ENCODE results near the gene HDAC4.

Gene HDAC4

DNA sequence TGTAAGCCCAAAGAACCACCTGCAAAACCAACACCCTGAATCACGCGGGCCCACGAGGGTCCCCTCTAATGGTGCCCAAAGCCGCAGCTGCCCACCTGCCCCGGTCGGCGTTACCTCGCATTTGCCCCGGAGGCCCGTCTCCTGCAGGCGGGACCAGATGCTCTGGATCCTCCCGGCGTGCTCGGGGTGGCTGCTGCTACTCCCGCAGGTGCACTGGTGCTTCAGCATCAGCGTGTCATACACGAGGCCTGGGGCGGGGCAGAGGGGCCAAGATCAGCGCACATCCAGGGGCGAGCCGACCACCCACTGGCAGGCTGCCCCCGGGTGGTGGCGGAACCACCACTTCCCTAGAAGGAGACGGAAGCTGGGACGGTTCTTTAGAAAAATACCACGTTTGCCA is 292.9 kb downstream of the HDAC4 start:
- no peaks in the 10 kb centered on the region for H3K27me3 ChIP-seq (ENCODE audit: insufficient read depth, poor library complexity, severe bottlenecking)
- TF ChIP-seq SPI1 (IDR thresholded peaks at IDR 0.05; ENCODE audit: borderline replicate concordance, low read depth) (no peak), POLR2AphosphoS5 (IDR thresholded peaks at IDR 0.05; ENCODE audit: low read depth) (no peak), GABPA (IDR thresholded peaks at IDR 0.05; ENCODE audit: low read depth) (no peak)
- TF ChIP-seq, protein P1, sequence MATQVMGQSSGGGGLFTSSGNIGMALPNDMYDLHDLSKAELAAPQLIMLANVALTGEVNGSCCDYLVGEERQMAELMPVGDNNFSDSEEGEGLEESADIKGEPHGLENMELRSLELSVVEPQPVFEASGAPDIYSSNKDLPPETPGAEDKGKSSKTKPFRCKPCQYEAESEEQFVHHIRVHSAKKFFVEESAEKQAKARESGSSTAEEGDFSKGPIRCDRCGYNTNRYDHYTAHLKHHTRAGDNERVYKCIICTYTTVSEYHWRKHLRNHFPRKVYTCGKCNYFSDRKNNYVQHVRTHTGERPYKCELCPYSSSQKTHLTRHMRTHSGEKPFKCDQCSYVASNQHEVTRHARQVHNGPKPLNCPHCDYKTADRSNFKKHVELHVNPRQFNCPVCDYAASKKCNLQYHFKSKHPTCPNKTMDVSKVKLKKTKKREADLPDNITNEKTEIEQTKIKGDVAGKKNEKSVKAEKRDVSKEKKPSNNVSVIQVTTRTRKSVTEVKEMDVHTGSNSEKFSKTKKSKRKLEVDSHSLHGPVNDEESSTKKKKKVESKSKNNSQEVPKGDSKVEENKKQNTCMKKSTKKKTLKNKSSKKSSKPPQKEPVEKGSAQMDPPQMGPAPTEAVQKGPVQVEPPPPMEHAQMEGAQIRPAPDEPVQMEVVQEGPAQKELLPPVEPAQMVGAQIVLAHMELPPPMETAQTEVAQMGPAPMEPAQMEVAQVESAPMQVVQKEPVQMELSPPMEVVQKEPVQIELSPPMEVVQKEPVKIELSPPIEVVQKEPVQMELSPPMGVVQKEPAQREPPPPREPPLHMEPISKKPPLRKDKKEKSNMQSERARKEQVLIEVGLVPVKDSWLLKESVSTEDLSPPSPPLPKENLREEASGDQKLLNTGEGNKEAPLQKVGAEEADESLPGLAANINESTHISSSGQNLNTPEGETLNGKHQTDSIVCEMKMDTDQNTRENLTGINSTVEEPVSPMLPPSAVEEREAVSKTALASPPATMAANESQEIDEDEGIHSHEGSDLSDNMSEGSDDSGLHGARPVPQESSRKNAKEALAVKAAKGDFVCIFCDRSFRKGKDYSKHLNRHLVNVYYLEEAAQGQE (IDR thresholded peaks at IDR 0.05; ENCODE audit: insufficient replicate concordance, low read depth) = no peak
- TF ChIP-seq, protein P2, sequence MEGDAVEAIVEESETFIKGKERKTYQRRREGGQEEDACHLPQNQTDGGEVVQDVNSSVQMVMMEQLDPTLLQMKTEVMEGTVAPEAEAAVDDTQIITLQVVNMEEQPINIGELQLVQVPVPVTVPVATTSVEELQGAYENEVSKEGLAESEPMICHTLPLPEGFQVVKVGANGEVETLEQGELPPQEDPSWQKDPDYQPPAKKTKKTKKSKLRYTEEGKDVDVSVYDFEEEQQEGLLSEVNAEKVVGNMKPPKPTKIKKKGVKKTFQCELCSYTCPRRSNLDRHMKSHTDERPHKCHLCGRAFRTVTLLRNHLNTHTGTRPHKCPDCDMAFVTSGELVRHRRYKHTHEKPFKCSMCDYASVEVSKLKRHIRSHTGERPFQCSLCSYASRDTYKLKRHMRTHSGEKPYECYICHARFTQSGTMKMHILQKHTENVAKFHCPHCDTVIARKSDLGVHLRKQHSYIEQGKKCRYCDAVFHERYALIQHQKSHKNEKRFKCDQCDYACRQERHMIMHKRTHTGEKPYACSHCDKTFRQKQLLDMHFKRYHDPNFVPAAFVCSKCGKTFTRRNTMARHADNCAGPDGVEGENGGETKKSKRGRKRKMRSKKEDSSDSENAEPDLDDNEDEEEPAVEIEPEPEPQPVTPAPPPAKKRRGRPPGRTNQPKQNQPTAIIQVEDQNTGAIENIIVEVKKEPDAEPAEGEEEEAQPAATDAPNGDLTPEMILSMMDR (IDR thresholded peaks at IDR 0.05; ENCODE audit: insufficient read depth, low read length) = no peak
- no peak for DNase-seq (ENCODE audit: low read depth in 1 of 2, low spot score in 1 of 2)
- no peak overlapping the region for H3K4me3 ChIP-seq (replicated peaks; ENCODE audit: insufficient read depth, low read length)
- H3K27ac ChIP-seq (replicated peaks) = no peak overlapping the region

DNA sequence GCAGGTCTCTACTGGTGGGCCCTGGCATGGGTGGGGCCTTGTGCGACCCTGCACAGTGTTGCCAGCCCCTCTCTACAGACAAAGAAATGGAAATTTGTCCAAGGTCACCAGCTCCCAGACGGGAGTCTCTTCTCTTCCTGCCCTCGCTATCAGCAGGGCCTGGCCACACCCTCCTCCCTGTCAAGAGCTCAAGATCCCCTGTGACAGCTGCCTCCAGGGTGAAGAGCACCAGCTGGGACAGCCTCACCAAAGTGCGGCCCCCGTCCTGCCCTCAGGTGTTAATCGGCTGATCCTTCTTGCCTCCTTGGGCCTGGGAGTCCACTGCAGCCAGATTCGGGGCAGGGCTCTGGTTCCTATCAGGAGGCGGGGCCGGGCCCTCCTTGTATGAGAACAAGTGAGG is 293.9 kb downstream of the HDAC4 start:
- H3K4me3 ChIP-seq (replicated peaks; ENCODE audit: insufficient read depth, low read length) = no peak overlapping the region
- no peak for DNase-seq (ENCODE audit: low read depth in 1 of 2, low spot score in 1 of 2)
- no peak for TF ChIP-seq SPI1 (IDR thresholded peaks at IDR 0.05; ENCODE audit: borderline replicate concordance, low read depth)
- no peak overlapping the region for H3K27ac ChIP-seq (replicated peaks)
- H3K27me3 ChIP-seq (ENCODE audit: insufficient read depth, poor library complexity, severe bottlenecking) = no peaks in the 10 kb centered on the region

DNA sequence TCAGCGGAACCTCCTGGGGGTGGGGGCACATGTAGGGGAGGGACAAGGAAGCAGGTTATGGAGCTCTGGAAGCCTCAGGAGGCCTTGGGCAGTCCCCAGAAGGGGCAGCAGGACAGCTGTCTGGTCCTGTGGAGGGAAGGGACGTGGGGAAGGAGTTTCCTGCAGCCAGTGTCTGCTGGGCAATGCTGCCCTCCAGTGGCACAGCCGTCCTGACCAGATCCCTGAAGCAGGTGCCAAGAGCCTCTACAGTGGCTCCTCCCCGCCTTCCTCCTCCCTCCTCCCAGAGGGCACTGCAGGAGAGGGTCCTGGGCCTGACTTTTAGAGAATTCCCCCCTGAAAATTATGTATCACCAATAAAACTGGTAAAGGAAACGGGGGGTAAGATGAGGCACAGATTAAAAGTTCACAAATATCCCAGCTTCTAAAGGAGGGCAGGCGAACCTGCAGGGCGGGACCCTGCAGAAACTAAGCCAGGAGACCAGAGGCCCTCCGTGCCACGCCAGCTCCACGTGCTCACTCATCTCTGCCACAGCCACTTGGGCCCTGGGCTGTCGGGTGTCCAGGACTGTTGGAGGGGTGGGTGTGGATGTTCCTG is 294.4 kb downstream of the HDAC4 start:
- Histone ChIP-seq H3K4me3 (replicated peaks; ENCODE audit: insufficient read depth, low read length) (no peak overlapping the region), H3K27me3 (ENCODE audit: insufficient read depth, poor library complexity, severe bottlenecking) (no peaks in the 10 kb centered on the region), H3K27ac (replicated peaks) (no peak overlapping the region)
- TF ChIP-seq POLR2AphosphoS5 (IDR thresholded peaks at IDR 0.05; ENCODE audit: low read depth) (no peak), SPI1 (IDR thresholded peaks at IDR 0.05; ENCODE audit: borderline replicate concordance, low read depth) (no peak), GABPA (IDR thresholded peaks at IDR 0.05; ENCODE audit: low read depth) (no peak)
- TF ChIP-seq, protein P1 (IDR thresholded peaks at IDR 0.05; ENCODE audit: insufficient replicate concordance, low read depth) = no peak
- TF ChIP-seq, protein P2 (IDR thresholded peaks at IDR 0.05; ENCODE audit: insufficient read depth, low read length) = peak; percentile 5
- peak in 1 of 2 experiments; percentile 29 for DNase-seq (ENCODE audit: low read depth in 1 of 2, low spot score in 1 of 2)

DNA sequence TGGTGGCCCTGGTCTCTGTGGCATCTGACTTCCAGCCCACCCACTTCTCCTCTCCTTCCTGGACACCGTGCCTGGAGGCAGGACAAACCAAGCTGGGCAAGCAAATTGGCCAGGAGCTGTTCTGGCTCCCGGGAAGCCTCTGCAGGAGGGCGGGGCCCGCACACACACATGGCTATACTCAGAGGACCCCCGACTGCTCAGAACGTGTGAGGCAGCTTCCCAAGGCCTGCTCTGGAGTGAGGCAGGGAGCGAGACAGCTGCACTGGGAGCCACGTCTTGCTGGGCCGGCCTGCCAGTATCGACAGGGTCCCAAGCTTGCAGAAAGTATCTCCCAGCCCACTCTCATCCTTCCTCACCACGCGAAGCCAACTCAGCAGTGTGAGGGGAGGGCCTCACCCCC is 295.6 kb downstream of the HDAC4 start:
- DNase-seq (ENCODE audit: low read depth in 1 of 2, low spot score in 1 of 2) = no peak
- TF ChIP-seq, protein P2 (IDR thresholded peaks at IDR 0.05; ENCODE audit: insufficient read depth, low read length) = no peak
- TF ChIP-seq SPI1 (IDR thresholded peaks at IDR 0.05; ENCODE audit: borderline replicate concordance, low read depth) (no peak), POLR2AphosphoS5 (IDR thresholded peaks at IDR 0.05; ENCODE audit: low read depth) (no peak), GABPA (IDR thresholded peaks at IDR 0.05; ENCODE audit: low read depth) (no peak)
- TF ChIP-seq, protein P1 (IDR thresholded peaks at IDR 0.05; ENCODE audit: insufficient replicate concordance, low read depth) = no peak
- H3K27ac ChIP-seq (replicated peaks) = no peak overlapping the region
- H3K4me3 ChIP-seq (replicated peaks; ENCODE audit: insufficient read depth, low read length) = no peak overlapping the region
- no peaks in the 10 kb centered on the region for H3K27me3 ChIP-seq (ENCODE audit: insufficient read depth, poor library complexity, severe bottlenecking)

Data from HL-60 (cell line).